GM21390 (cell line): ENCODE measurements around the gene ELF2.
A peak's percentile ranks its signal among the peaks of the same experiment; 100 is the strongest.
"Not testable (repeated sequence)": the region's sequence is repeated elsewhere in the genome, so short reads cannot be mapped to it uniquely, and the experiment has no call there.

Experiments
- ATAC-seq: cut with Tn5 transposase; IDR thresholded peaks from one replicate; pipeline ENCODE4 v1.9.1; 2021; ENCODE audit not compliant: unreplicated experiment

ELF2 gene

DNA sequence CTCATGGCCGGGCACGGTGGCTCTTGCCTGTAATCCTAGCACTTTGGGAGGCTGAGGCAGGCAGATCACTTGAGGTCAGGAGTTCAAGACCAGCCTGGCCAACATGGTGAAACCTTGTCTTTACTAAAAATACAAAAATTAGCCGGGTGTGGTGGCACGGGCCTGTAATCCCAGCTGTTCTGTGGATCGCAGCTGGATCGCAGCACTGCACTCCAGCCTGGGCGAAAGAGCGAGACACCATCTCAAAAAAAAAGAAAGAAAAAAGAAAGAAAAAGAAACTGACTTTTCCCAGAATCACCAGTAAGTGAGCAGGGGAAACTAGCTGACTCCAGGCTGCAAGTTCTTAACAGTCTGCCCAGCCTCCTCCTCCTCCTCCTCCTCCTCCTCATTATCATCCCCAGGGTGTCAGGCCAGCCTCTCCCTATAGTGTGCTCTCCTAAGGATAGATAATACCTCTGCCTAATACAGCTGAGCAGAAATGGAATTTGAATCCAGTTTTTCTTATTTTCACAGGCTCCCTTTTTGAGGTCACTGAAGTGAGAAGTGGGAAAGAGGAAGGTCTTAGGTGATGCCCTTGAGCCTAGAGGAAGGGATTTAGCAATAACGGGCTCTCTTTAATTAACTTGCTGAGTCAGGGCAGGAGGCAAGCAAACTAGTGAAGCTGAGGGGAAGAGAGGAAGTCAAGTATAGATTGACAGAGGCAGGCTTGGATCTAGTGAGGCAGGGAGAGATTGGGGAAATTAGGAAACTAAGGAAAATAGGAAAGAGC, 11.8 kb upstream of the ELF2 start:
- ATAC-seq: no peak

DNA sequence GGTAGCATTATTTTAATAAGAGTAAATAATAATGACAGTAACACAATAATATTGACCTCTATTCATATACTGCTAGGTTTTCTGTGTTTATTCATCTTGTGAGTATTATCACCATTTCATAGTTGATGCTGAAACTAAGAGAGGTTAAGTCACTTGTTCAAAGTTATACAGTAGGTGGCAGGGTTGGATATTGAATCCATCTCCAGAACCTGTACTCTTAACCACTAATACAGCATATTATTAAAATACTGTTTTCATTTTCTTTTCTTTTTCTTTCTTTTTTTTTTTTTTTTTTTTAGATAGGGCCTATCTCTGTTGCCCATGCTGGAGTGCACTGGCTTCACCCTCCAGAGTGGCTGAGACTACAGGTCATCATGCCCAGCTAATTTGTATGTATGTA, 7.1 kb upstream of the ELF2 start:
- peak; percentile 56 for ATAC-seq

DNA sequence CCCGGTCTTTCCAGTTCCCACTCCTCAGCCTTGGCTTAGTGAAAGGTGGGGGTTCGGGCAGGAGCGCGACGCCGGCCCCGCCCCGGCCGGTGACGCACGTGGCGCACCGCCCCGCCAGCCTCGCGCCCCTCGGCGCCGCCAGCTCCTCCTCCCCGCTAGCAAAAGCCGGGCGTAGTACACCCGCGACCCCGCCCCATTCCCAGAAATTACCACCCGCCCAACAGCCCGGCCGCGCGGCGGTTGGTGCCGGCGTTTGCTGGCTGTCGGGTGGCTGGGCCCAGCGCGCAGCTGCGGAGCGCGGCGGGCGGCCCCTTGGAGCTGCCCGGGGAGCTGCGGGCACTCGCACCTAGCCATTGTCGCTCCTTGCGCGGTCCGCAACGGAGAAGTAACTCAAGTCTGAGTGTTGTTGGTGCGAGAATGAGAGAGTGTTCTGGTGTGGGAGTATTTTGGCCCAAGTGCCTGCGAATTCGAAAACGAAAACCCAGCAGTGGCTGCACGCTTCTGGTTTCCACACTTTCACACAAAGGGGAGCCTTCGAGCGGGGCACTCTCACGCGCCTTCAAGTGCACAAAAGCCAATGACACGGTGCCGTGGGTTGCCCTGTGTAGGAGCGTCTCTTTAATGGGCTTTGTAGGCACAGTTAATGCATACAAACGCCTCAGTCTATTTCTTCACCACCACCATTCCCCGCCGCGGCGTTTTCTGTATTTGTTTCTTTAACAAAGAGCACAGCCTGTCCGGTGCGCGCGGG, 1.0 kb upstream of the ELF2 start:
- peak; percentile 66 for ATAC-seq

DNA sequence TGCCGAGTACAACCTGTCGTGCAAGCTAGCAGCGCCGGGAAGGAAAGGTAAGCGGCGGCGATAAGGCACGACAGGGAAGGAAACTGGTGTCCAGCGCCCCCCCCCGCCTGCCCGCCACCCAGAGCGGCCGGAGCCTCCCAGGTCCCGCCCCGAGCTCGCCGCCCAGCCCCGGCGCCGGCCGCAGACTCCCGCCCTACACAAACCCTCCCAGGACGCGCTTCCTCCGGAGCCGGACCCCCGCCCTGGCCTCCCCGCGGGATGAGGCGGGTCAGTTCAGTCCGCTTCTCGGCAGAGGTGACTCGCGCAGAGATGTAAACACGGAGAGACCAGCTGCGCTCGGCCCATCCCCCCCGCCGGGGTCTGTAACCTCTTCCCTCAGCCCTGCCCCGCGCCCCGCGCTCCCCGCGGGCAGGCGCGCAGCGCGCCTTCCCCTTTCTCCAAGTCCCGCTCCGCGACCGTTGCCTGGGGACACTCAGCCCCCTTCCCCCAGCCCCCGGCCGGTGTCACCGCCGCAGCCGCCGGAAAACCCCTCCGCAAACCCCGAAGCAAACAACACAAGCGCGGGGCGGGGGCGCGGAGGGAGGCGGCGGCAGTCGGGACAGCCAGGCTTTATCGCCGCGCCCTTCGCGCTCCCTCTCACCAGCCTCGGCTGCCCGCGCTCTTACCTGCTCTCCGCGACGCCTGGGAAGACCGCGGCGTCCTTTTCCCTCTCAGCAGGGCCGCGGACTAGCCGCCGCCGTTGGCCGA, 543 bp downstream of the ELF2 start:
- ATAC-seq: peak; percentile 17

DNA sequence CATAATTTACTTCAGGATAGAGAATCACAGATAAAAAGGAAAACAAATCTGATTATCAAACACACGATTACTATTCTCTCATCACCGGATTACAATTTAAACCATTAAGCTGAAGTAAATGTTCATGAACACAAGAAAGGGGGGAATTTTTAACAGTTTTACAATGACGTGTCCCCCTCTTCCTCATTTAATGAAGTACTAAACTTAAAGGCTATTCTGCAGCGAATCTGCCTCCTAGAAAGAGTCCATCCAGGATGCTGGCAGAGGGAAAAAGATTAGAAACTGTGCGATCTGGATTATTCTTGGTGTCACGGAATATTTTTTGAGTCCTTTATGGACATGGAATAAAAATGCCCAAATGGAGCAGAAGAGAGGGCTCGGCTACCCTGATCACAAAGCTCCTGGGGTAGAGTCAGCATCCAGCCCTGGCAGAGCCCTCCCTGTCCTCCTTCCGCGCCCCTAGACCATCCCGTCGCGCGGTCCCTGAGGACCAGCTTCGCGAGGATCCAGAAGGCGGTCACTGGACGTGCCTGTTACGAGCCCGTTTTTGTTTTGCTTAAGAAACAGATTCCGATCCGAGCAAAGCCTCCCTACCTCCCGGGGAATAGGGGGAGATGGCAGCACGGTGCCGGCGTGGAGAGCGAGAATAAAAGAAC, 1.2 kb downstream of the ELF2 start:
- no peak for ATAC-seq

DNA sequence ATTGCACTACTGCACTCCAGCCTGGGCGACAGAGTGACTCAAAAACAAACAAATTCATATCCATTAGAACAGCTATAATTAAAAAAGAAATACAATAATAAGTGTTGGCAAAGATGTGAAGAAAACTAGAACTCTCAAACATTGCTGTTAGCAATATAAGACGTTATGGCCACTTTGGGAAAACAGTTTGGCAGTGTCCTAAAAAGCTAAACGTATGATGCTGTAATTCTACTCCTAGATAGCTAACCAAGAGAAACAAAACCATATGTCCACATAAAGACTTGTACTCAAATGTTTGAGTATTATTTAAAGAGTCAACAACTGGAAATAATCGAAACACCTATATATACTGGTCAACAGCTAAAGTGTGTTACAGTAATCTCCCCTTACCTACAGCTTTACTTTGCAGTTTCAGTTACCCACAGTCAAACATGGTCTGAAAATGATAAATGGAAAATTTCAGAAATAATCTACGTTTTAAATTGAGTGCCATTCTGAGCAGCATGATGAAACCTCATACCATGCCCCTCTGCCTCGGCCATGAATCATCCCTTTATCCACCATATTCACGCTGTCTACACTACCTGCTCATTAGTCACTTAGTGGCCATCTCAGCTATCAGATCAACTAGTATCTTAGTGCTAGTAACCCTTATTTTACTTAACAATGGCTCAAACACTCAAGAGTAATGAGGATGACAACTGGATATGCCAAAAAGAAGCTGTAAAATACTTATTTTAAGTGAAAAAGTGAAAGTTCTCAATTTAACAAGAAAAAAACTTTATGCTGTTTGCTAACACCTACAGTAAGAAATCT, 4.9 kb downstream of the ELF2 start:
- no peak for ATAC-seq

DNA sequence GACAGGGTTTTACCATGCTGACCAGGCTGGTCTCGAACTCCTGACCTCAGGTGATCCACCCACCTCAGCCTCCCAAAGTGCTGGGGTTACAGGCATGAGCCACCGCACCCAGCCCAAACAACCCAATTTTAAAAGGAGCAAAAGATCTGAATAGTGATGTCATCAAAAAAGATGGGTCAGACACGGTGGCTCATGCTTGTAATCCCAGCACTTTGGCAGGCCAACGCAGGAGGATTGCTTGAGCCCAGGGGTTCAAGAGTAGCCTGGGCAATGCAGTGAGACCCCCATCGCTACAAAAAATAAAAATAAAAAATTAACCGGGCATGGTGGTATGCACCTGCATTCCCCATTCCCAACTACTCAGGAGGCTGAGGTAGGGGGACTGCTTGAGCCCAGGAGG, 6.1 kb downstream of the ELF2 start:
- ATAC-seq: no peak

DNA sequence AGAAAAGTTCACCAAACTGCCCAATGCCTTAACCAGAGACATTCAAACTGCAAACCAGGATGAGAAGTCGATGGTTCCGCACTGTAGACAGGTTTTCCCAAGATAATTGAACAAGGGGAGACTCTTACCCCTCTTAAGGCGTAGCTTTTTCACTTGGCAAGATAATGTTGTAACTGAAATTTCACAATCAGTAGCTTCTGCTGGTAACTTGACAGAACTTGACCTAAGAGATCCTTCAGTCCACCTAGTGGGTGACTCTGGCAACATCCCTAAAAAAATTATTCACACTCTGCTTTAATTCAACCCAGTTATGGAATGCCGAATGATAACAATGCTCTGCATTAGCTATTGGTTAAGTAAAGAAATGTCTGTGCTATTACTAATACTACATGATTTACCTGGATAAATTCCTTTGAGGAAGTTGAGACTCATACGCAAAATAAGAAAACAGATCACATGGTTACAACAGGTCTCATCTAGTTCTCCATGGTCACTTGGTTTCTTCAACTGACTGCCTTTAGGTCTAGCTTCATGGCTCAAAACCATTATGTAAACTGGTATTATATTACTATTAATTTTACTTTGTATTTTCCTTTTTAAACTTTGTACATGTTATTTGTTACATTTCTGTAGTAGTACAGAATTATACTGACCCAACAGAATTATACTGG, 9.1 kb downstream of the ELF2 start:
- ATAC-seq: peak; percentile 43

DNA sequence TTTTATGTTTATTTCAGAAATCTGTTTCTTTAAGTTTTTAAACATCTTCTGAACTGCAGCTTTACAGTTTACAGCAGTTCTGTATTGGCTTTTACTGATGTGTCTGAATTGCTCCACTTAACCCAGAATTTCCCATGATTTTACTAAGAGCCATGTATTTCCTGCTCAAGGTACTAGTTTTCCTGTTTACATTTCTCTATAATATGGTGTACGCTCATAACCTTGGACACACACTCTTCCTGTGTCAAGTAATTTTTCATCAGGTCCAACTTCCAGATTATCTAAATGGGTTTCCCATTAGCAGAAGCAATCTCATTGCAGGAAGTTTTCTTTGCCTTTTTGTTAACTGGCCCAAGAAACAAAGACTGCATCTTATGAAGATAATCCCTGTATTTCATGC, 12.3 kb downstream of the ELF2 start:
- no peak for ATAC-seq

DNA sequence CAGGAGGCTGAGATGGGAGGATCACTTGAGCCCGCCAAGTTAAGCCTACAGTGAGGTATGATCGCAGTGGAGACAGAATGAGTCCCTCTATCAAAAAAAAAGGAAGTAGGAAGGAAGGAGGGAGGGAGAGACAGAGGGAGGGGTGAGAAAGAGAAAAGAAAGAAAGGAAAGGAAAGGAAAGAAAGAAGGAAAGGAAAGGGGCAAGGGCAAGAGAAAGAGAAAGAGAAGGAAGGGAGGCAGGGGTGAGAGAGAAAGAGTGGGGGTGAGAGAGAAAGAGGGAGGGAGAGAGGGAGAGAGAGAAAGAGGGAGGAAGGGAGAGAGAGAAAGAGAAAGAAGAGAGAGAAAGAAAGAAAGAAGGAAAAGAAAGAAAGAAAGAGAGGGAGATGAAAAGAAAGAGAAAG, 13.2 kb downstream of the ELF2 start:
- ATAC-seq: no peak

DNA sequence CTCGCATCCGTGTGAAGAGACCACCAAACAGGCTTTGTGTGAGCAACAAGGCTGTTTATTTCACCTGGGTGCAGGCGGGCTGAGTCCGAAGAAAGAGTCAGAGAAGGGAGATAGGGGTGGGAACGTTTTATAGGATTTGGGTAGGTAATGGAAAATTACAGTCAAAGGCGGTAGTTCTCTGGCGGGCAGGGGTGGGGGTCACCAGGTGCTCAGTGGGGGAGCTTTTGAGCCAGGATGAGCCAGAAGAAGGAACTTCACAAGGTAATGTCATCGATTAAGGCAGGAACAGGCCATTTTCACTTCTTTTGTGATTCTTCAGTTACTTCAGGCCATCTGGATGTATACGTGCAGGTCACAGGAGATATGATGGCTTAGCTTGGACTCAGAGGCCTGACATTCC, 19.0 kb downstream of the ELF2 start:
- not testable (repeated sequence) for ATAC-seq

DNA sequence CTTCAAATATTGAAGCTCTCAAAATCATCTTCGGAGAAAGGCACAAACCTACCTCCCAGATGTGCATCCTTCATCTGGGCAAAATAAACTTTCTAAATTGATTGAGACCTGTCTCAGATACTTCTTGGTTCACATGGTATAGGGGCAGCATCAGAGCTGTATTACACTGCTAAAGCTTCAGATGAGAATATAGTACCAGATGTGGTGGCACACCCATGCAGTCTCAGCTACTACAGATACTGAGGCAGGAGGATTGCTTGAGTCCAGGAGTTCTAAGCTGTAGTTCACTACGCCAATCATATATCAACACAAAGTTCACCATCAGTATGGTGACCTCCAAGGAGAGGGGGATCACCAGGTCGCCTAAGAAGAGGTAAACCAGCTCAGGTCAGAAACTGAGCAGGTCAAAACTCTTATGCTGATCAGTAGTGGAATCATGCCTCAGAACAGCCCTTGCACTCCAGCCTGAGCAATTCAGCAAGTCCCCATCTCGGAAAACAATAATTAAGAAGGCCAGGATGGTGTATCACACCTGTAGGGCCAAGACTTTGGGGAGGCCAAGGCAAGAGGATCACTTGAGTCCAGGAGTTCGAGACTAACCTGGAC, 22.0 kb downstream of the ELF2 start:
- no peak for ATAC-seq

DNA sequence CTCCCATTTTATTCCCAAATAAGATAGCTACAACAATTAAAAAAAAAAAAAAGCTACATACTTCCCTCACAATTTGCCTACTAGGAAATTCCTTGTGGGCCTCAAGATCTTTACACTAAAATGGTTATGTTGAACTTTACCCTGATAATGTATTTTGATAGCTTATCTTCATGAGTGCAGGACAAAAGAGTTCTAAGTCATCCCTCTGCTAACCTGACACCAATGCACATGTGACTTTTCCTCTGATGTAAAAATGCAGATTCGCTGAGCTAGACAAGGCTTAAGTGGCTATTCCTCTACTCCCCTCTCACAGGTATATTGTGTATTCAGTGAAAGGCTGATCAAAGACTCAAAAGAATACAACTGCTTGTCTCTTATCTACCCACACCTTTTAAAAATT, 22.5 kb downstream of the ELF2 start:
- ATAC-seq: no peak

DNA sequence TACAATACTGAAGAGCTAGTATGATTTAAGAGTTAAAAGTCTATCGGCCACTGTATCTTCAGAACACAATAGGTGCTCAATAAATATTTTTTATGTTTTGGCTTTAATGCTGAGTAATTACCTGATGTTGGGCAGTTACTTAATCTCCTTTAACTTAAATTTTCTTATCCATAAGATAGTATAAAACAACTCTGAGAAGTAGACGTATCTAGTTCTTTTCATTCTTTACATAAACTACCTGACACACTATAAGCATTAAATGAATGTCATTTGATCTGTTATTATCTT, 22.9 kb downstream of the ELF2 start:
- ATAC-seq: no peak

DNA sequence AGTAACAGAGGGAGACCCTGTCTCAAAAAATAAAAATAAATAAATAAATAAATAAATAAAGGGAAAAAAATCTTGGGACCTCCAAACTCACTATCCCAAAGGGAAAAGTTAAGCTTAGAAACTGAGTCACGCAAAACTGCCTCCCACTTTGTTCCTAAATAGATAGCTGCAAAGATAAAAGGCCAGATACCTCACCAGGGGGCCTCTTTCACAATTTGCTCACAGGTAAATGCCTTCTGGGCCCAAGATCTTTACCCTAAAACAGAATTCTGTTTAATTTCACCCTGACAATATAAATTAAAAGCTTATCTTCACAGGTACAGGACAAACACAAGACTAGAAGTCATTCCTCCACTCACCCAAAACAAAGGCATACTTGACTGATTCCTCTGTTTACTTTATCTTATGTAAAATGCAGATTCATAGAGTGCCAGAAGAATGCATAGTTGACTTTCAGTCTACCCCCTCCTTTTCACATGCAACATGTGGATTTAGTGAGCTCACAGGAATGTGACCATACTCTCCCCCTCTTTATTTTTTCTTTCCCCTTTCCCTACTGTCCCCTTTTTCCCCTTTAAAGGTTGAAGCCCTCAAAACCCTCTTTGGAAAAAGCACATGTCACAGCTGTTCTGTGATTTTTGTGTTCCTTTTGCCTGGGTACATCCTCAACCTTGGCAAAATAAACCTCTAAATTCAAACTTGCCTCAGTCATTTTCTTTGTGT, 23.4 kb downstream of the ELF2 start:
- ATAC-seq: no peak

DNA sequence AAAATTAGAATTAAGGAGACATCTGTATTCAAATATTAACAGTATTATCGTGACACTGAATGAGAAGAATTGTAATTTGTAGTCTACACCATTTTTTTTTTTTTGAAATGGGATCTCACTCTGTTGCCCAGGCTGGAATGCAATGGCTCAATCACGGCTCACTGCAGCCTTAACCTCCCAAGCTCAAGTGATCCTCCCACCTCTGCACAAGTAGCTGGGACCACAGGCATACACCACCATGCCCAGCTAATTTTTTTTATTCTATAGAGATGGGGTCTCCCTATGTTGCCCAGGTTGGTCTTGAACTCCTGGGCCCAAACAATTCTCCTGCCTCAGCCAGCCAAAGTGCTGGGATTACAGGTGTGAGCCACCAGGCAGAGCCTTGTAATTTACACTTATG, 24.8 kb downstream of the ELF2 start:
- no peak for ATAC-seq

DNA sequence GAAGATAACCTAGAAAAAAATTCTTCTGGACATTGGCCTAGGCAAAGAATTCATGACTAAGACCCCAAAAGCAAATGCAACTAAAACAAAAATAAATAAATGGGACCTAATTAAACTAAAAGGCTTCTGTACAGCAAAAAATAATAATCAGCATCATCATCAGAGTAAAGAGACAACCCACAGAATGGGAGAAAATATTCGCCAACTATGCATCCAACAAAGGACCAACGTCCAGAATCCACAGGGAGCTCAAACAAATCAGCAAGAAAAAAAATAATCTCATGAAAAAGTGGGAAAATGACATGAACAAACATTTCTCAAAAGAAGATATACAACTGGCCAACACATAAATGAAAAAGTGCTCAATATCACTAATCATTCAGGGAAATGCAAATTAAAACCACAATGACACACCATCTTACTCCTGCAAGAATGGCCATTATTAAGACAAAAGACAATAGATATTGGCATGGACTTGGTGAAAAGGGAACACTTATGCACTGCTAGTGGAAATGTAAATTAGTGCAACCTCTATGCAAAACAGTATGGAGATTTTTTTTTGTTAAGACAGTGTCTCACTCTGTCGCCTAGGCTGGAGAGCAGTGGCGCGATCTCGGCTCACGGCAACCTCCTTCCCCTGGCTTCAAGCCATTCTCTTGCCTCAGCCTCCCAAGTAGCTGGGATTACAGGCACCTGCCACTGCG, 29.9 kb downstream of the ELF2 start:
- no peak for ATAC-seq

DNA sequence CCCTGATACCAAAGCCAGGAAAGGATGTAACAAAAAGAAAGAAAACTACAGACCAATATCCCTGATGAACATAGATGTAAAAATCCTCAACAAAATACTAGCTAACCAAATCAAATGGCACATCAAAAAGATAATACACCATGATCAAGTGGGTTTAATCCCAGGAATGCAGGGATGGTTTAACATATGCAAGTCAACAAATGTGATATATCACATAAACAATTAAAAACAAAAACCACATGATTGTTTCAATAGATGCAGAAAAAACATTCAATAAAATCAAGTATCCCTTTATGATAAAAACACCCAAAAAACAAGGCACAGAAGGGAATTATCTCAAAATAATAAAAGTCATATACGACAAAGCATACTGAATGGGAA, 31.5 kb downstream of the ELF2 start:
- ATAC-seq: no peak
